GM21786 (cell line): Measurements from ENCODE around the gene LRPPRC.

ENCODE experiments used
- ATAC-seq: cut with Tn5 transposase; IDR thresholded peaks from one replicate; pipeline ENCODE4 v1.9.1; 2021; ENCODE audit not compliant: unreplicated experiment

LRPPRC gene

DNA sequence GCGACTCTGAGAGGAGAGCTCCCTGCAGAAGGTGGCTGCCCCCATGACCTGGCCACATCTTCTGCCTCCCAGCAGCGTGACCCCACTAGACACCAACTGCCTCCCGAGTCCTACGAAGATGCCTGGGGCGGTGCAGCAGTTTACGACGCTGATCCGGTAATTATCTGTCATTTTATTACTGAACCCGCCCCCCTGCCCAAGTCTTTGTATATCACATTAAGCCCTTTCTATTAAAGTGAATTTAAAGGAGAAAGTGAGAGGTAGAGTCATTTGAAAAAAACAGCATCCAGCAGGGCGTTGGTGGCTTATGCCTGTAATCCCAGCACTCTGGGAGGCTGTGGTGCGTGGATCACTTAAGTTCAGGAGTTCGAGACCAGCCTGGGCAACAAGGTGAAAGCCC, 123.6 kb downstream of the LRPPRC start:
- no peak for ATAC-seq

DNA sequence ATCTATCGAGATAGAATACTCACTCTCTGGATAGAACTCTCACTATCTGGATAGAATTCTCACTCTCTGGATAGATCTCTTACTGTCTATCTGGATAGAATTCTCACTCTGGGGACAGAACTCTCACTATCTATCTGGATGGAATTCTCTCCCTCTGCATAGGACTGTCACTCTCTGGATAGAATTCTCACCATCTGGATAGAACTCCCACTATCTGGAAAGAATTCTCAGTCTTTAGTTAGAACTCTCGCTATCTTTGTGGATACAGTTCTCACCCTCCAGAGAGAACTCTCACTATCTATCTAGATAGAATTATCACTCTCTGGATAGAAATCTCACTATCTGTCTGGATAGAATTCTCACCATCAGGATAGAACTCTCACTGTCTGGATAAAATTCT, 140.5 kb downstream of the LRPPRC start:
- no peak for ATAC-seq

DNA sequence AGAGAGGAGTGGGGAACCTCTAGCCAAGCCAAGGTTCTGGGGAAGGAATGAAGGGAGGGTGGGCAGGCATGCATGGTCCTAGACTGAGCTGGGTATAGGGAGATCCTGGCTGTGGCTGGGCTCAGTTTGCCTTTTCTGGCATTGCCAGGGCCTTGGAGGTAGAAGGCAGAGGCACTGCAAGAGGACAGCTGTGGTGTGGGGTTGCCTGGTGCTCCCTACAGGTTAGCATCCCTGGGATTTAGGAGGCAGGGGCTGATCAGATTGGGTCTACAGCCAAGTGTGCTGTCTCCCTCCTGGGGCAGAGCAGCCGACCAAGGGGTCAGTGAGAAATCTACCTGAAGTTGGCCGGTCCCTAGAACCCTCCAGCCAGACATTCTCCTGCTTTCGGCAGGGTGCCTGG, 141.1 kb downstream of the LRPPRC start:
- no peak for ATAC-seq

DNA sequence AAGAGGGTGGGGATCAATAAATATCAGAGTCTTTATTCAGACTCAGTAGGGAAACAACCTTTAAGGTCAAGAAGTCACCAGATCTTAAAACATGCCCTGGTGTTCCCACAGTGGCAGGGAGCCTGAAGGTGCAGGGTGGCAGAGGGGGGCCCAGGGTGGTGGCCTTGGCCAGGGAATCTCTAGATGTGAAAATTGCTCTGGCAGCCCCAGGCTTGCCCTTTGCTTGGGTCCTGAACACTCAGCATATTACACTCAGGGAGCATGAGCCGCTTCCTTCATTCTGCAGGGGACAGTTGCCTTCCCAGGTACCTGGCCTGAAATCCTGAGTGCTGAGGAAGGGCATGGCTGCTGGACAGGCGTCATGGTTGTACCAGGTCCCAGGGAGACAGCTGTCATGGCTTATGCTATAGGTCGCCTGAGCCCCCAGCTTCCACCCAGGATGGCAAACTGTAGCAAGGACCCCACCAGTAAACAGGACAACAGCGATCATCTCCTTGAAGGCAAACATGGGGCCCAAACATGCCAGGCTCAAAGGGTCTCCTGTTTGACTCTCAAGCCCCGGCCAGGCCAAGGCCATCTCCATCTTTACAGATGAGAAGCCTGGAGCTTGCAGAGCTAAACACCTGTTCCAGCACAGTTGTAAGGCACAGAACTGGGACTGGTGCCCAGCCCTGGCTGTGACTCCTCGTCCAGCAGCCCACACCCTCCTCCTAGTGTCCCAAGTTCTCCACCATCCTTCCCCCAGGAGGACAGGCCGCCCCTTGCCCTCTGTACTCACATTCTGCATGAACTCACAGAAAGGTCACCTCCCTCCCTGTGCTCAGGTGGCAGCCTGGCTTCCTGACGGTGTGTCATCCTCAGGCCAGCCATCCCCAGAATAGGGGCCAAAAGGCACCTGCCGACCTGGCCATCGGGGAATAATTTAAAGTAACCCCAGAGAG, 142.4 kb downstream of the LRPPRC start:
- ATAC-seq, result no peak

DNA sequence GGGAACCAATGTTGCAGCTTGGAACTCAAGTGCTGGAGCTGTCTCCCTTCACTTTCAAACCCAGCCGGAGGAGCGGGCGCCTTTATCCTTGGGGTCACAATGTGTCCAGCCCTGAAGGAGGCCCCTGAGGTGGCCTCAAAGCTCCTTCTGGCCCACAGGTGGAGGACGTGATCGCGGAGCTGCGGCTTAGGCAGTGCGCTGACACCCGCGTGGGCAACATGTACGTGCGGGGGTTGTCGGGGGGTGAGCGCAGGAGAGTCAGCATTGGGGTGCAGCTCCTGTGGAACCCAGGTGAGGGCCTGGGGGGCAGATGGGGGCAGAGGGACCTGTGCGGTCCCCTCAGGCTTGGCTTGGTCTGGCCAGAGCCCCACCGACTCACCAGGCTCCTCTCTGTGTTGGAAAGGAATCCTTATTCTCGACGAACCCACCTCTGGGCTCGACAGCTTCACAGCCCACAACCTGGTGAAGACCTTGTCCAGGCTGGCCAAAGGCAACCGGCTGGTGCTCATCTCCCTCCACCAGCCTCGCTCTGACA, 143.5 kb downstream of the LRPPRC start:
- ATAC-seq, result no peak

DNA sequence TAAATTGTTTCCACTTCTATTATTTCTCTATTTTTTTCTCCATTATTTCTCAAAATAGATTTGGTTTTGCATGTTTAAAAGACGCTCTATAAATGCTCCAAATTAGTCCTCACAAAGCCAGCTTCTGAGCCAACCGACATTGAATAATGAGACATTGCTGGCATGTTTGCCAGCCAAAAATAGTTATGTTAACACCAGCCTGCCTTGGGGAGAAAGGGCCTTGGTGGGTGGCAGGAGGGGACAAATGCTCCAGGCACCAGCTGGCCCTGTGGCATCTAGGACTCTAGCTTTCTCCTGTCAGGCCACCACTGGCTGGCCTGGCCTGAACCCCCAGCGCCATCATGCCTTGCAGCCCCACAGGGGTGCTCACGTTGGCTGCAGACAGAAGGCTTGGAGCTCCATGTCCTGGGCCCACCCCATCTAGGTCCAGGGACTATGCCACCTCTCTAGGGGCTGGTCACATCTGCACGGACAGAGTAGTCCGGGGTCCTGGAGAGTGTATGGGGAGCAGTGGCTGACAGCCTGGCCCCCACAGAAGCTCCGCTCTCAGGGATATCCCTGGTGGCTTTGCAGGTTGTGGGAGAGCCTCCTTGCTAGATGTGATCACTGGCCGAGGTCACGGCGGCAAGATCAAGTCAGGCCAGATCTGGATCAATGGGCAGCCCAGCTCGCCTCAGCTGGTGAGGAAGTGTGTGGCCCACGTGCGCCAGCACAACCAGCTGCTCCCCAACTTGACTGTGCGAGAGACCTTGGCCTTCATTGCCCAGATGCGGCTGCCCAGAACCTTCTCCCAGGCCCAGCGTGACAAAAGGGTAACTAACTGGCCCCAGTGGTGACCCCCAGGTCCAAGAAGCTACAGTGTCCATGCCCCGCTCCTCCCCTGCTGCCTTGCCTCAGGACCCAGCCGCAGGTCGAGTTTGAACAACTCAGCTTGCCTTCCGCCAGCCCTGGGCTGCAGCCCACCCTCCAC, 144.5 kb downstream of the LRPPRC start:
- no peak for ATAC-seq

DNA sequence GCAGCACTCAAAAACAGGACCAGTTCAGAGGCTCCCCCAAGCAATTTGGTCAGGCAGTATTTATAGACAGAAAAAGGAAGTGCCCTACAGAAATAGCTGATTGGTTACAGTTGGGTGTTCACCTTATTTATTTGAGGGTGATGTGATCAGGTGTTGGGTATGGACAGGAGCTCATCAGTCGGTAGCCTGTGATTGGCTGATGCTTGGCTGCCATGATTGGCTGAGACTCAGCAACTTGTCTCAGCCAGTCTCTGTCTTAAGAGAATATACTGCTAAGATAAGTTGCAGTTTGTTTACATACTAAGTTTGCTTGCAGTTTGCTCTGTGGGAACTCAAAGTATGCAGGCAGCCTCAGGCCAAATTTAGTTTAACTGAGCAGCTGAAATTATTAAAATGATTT, 147.6 kb downstream of the LRPPRC start:
- no peak for ATAC-seq

DNA sequence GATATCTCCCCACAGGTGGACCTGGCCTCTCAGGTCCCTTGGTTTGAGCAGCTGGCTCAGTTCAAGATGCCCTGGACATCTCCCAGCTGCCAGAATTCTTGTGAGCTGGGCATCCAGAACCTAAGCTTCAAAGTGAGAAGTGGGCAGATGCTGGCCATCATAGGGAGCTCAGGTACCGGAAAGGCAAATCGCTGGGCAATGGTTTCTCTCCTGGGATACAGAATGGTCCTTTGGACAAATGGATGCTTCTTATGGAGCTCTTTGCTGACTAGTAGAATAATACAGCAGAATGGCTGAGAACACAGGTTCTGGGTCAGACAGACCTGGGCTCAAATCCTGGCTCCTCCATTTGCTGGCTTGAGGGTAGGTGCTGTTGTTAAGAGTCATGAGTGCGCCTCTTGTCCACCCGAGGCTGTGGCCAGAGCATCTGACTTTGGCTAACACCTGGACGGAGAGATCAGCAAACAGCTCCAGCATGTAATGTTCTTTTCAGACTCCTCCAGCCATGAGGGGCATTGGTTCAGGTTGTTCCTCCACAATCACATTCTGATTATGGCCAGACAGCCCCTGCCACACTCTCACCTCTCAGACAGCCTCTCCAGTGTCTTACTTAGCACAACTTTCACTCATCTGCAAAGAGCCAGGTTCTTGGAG, 149.5 kb downstream of the LRPPRC start:
- ATAC-seq, result no peak

DNA sequence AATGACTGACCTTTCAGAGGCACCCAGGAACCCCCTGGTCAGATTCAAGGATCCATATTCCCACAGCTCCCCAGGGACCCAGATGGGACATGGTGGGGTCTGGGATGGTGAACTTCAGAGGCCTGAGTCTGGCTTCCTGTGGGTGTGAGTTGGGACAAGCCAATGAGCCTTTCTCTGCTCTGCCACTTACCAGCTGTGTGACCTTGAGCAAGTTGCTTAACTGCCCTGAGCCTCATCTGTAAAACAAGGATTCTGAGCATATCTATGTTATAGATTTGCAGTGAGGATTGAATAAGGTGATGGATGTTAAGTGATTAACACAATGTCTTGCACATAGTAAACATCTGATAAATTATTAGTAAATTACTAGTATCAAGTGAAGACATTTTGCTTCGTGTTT, 150.6 kb downstream of the LRPPRC start:
- ATAC-seq, result no peak

DNA sequence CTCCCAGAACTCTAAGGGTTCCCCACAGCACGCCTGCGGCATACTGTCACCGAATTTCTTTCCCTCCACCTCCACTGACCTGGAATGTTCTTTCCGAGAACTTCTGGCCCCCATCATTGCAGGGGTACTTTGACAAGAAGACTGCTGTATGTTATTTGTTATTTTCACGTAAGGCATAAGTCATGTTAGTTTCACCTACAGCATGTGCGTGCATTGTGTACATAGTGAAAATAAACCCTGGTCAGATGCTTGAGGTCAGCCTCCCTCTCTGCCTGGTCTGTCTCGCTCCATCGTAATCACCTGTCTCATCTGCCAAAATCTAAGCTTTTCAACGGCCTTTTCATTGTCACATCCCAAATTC, 152.9 kb downstream of the LRPPRC start:
- ATAC-seq, result no peak

DNA sequence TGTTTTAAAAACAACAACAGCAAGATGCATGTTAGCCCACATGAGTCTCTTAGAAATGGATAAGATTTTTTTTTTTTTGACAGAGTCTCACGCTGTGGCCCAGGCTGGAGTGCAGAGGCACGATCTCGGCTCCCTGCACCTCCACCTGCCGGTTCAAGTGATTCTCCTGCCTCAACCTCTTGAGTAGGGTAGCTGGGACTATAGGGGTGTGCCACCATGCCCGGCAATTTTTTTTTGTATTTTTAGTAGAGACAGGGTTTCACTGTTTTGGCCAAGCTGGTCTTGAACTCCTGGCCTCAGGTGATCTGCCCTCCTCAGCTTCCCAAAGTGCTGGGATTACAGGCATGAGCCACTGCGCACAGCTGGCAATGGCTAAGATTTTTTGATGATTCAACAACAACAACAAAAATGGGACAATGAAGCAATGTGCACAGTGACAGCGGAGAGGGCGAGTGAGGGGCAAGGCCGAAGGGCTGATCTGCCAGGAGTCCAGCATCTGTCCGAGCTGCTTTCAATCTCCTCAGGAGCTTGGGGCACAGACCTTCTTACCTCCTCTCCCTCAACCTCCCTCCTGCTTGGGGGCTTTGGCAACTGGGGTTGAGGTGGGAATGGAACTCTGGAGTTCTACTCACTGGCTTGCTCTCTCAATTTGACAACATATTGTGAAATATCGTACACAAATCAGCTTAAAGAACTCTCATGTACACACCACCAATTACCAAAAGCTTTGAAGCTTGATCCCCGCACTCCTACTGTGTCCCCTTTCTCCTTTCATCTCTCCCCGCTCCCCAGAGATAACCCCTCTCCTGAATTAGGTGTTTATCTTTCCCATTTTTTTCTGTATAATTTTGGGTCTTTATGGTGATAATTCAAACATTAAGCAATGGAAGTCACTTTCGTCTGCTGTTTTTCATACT, 153.6 kb downstream of the LRPPRC start:
- no peak for ATAC-seq

DNA sequence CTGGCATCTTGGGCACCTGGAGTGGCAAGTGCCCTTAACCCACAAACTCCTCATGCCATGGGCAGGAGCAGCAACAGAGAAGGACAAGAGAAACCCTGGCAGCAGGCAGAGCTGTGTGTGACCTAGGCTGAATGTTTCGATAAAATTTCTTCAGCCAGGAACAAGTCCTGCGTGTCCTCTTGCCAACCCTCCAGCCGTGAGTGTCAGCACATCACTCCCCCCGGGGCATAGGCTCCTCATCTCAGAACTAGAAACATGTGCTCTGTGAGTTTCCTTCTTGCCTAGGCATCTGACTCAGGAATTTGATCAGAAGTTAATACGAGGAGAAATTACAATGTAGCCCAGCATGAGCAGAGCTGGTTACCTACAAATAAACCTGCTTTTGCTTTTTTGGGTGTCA, 154.8 kb downstream of the LRPPRC start:
- no peak for ATAC-seq

DNA sequence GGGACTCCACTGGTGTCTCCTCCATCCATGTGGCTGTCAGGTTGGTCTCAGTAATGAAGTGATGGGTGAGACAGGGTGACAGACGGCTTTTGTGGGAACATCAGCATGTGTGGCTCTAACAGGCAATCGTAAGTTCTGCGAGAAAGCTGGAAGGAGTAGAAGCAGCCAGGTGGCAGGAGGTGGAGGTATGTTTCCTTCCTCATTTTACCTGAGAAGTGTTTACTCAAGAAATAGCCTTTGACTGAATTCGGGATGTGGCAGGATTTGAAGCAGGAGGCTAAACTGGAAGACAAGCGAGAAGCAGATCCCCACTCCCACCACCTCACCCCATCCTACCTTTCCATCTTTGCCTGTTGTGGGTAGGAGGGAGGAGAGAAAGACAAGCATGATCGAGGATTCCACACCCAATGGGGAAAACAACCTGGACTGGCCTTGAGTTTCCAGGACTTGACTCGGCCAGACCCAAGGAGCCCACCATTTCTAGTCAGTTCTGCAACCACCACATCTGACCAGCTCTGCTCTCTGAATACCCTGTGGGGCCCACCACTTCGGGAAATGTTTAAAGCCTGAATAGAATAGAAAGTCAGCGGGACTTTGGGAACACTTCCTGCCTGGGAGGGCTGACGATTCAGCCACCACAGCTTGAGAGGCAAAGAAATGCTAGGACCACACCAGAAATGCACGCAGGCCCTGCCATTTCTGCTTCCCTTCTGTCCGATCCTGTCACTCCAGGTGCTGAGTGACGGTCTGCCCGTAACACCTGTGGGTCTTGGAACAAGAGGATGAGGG, 155.8 kb downstream of the LRPPRC start:
- ATAC-seq, result no peak

DNA sequence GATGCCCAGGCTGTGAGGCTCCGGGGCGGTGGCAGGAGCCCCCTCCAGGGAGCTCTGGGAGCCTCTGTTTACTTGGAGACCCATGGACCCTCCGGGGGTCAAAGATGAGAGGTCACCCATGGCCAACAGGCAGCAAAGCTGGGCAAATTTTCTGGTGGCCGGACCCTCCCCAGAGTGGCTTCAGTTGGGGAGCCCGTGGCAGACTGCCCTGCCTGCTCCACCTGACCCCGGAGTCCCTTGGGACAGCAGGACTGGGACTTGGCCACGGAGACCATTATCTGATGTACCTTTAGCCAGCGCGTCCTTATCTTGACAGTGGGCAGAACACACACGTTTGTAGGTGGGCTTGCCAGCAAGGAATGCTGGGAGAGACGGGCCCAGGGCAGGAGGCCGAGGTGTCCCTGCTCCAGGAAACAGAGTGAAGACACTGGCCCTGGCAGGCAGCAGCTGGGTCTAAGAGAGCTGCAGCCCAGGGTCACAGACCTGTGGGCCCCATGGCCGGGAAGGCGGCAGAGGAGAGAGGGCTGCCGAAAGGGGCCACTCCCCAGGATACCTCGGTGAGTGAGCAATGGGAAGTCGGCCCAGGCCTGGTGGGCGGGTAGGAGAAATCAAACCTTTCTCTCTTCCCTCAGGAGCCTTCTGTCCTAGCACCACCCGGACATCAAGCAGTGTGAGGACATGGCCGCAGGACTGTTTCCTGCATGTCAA, 157.1 kb downstream of the LRPPRC start, which contains the start of the genes ABCG5 and ABCG8:
Gene ABCG5, minus strand, starts transcription at position 280 of the 708 bp plus-strand sequence. Its CDS starts 160 bp downstream, at position 120.
Gene ABCG8, plus strand, starts transcription at position 412 of the 708 bp plus-strand sequence. Its CDS starts 83 bp downstream, at position 495.
- ATAC-seq, result no peak

DNA sequence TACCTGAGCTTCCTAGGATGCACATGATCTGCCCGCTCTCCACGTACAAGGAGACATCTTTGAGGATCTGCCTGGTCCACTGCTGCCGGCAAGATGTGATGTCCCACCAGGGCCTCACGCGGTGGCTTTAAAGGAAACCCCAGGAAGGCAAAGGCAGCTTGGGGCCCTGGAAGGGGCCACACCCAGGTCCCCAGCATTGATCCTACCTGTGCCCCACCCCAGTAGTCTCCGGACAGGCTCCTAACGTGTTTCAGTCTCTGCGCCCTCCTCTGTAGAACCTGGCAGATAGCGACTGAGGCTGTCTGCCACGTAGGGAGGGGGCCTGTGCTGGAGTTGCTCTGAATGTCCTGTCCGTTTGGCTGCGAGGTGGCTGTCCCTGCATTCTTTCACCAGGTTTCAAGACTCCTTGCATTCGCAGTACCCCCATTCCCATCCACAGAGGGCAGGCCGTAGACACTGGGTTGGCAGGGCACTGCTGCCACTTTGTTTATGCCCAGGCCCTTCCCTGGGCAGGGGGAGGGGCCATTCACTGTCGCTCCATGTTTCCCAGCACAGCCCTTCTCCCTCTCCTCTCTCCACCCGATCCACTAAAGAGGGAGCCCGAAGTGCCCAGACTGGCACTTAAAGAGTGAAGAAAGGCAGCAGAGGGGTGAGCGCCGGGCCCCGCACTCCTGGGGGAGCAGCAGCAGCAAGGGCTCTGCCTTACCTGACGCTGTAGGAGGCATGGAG, 157.8 kb downstream of the LRPPRC start:
- no peak for ATAC-seq

DNA sequence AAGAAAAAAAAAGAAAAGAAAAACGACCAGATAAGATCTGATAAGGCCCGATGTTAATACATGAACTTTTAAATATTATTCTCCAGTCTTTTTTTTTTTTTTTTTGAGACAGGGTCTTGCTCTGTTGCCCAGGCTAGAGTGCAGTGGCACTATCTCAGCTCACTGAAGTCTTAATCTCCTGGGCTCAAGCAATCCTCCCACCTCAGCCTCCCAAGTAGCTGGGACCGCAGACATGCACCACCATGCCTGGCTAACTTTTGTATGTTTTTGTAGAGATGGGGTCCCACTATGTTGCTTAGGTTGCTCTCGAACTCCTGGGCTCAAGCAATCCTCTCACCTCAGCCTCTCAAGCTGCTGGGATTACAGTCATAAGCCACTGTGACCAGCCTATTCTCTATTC, 158.8 kb downstream of the LRPPRC start:
- ATAC-seq, result no peak
